Measurements from ENCODE around the gene WSB1.

DNA sequence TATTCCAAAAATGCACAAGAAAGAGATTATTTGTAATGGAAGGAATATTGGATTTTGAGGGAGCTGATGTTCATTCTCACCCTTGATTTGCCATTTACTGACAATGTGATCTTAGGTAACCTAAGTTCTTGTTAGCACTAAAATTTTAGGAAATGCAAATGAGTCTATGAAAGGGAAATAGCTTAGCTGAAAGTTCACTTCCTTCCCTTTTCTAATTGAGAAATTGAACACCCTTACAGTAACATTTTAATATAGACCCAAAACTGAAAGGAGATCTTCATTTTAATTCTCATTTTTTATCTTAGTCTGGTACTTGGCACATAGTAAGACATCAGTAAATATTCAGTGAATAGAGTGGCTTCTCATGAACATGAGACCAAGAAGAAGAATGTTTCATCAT is 10.9 kb upstream of the WSB1 start:
- TF ChIP-seq, protein P1, sequence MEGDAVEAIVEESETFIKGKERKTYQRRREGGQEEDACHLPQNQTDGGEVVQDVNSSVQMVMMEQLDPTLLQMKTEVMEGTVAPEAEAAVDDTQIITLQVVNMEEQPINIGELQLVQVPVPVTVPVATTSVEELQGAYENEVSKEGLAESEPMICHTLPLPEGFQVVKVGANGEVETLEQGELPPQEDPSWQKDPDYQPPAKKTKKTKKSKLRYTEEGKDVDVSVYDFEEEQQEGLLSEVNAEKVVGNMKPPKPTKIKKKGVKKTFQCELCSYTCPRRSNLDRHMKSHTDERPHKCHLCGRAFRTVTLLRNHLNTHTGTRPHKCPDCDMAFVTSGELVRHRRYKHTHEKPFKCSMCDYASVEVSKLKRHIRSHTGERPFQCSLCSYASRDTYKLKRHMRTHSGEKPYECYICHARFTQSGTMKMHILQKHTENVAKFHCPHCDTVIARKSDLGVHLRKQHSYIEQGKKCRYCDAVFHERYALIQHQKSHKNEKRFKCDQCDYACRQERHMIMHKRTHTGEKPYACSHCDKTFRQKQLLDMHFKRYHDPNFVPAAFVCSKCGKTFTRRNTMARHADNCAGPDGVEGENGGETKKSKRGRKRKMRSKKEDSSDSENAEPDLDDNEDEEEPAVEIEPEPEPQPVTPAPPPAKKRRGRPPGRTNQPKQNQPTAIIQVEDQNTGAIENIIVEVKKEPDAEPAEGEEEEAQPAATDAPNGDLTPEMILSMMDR (conservative IDR thresholded peaks at IDR 0.05; ENCODE audit: low read depth, low read length) = no peak
- TF ChIP-seq EZH2 (IDR thresholded peaks at IDR 0.05; ENCODE audit: low read length, unreplicated experiment) = no peak
- no peak for TF ChIP-seq EZH2phosphoT487 (IDR thresholded peaks at IDR 0.05; ENCODE audit: borderline replicate concordance, low read length)
